ENCODE data around the gene BCAR1. TPM values are rescaled to one million over a fixed set of nuclear protein-coding genes. Genes with fewer than 3 reads are reported as not detected.

BCAR1 gene
- total RNA-seq, 1 experiment from 2014 or later, result 120 TPM

DNA sequence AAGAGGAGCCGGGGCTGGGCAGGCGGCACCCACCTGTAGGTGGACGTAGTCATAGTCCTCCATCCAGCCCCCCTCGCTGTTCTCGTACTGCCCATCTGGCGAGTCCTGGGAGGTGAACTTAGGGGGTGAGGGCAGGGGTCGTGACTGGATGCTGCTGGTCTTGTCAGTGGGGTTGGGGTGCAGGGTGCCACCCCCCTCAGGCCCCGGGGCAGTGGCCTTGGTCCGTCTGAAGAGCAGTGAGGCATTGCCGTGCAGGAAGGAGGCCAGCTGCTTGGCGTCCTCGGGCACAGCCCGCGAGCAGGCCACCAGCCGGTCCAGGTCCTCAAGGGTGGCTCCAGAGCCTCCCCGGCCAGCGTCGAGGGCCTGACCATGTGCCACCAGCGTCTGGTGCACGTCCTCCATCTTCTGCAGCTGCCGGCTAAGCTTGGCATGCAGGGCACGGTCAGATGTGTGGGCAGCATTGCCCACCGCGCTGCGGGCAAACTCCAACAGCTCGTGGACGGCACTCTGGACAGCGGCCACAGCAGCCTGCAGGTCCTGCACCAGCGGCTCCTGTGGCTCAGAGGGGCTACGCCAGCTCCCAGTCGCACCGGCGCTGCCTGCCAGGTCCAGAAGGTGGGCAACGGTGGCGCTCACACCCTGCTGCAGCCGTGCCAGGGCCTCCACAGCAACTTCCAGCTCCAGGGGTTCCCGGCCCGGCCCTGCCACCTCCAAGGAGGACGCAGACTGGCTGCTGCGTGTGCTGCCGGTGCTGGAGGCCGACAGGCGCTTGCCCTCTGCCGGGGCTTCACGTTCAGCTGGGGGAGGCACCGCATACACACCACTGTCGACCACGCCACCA lies 16.3 kb downstream of the BCAR1 start:
- in situ Hi-C loops (cut with HindIII; ENCODE audit: low pct_unique_long_range_greater_than_20kb, low sequenced_read_pairs), result no loop called here
- POLR2A ChIA-PET, result no interaction called here
- H3K27ac ChIP-seq (ENCODE audit: low read length), result no peak overlapping the region; the same call in 1 of the 2 replicates

More for the DNA sequence above, 16.3 kb downstream of the BCAR1 start:
- Histone ChIP-seq H3K4me3 (ENCODE audit: low read depth in 2 of 2, low read length in 2 of 2) (no peak overlapping the region), H3K36me3 (ENCODE audit: control insufficient read depth, insufficient read depth, low read length) (peaks cover 9% of the 10 kb centered on the region; the same call in 1 of the 2 replicates), H3K4me1 (ENCODE audit: control insufficient read depth, insufficient read depth, low read length) (peaks cover 26% of the 10 kb centered on the region), H3K9me3 (ENCODE audit: control insufficient read depth, insufficient read depth, low read depth, low read length) (no peaks in the 10 kb centered on the region), H3K27me3 (ENCODE audit: control insufficient read depth, insufficient read depth, low read length) (no peaks in the 10 kb centered on the region)
- TF ChIP-seq POLR2AphosphoS5 (IDR thresholded peaks at IDR 0.05; ENCODE audit: low read depth, low read length) (no peak), CTCF (IDR thresholded peaks at IDR 0.05) (no peak), REST (IDR thresholded peaks at IDR 0.05; ENCODE audit: insufficient read depth in 1 of 2, low read depth in 2 of 2, low read length in 1 of 2) (no peak), TCF7L2 (IDR thresholded peaks at IDR 0.05; ENCODE audit: low read depth, low read length) (no peak), SIN3A (IDR thresholded peaks at IDR 0.05; ENCODE audit: borderline replicate concordance, insufficient read depth, low read depth, low read length) (no peak)
- BruUV-seq (replicated peaks), result no TSS peak
- intact Hi-C loops (cut with micrococcal nuclease; ENCODE audit: unreplicated experiment), result loop anchor here (10.0 kb wide), 1 partner anchor 150 kb away; no protein-coding TSS in a partner anchor
- DNase-seq (ENCODE audit: low read depth, low spot score), result no peak
- CTCF ChIA-PET, result interaction anchor here (1.5 kb wide), 1 partner anchor 10 kb away, joined by 4 read pairs; no protein-coding TSS in a partner anchor
- no peak for ATAC-seq

All from Panc1 (cell line).